Epithelial cell of umbilical artery (primary cell): ENCODE measurements around the gene ELMO2. TPM values are rescaled to one million over a fixed set of nuclear protein-coding genes. Genes with fewer than 3 reads are reported as not detected.

Experiments used
- total RNA-seq: library from RNA; depleted of rRNA; stranded (reverse); fragments of >200 nt; gene quantifications from 2 replicates; pipeline ENCODE4 v1.2.3, GENCODE V29; 2014

ELMO2 gene
- total RNA-seq, result 19.5 and 30.1 TPM in 2 replicates

GRCh38 chr20:46406200-46406985 lies at the start of gene ELMO2:
TSS of gene ELMO2 (minus strand) at chr20:46406615. CDS start at chr20:46394482, 12,133 bp downstream.

Other genes with a start within 250 kb of the ELMO2 start
- gene CDH22, start 98.1 kb downstream of the ELMO2 start, total RNA-seq, result not detected in 2 replicates
- gene ZNF334, start 106.9 kb upstream of the ELMO2 start, total RNA-seq, result under 0.01 and 1.7 TPM in 2 replicates
- gene OCSTAMP, start 144.0 kb upstream of the ELMO2 start, total RNA-seq, result not detected in 2 replicates
- gene SLC13A3, start 244.8 kb upstream of the ELMO2 start, total RNA-seq, result 0.15 and 0.32 TPM in 2 replicates